K562 (cell line): ENCODE results near the gene ZNF816.

Experiments
- CREB1 ChIP-seq, 2 experiments: sonication (generic) in 1 of 2; formaldehyde crosslinking in 1 of 2; IDR thresholded peaks; 2 replicates each; pipeline versions ENCODE4 v1.6.1 to v1.8.0; 2012 to 2022; ENCODE audit warnings: inconsistent platforms in 1 of 2, mild to moderate bottlenecking in 1 of 2, missing genetic modification reagents in 1 of 2, moderate library complexity in 1 of 2
- LCOR ChIP-seq: sonication (generic); formaldehyde crosslinking; IDR thresholded peaks from 2 replicates; pipeline ENCODE4 v1.8.0; 2022; ENCODE audit warnings: mild to moderate bottlenecking, missing genetic modification reagents
- RAD21 ChIP-seq, 2 experiments: fragments of 250-450 bp in 1 of 2; fragments of 450-650 bp in 1 of 2; sonication (Bioruptor Pico) in 1 of 2; formaldehyde crosslinking in 1 of 2; IDR thresholded peaks in 1 of 2; conservative IDR thresholded peaks in 1 of 2; 2 replicates each; pipeline versions ENCODE4 v1.4.0 to v1.8.0; 2020 to 2022; ENCODE audit warnings: mild to moderate bottlenecking in 2 of 2, moderate library complexity in 1 of 2
- TCF7 ChIP-seq: sonication (generic); IDR thresholded peaks from 2 replicates; pipeline ENCODE4 v1.6.1; 2016; ENCODE audit warnings: antibody characterized with exemption, borderline replicate concordance
- TCF7L2 ChIP-seq: fragments of 150-350 bp; IDR thresholded peaks from 2 replicates; pipeline ENCODE4 v1.6.1; 2016; ENCODE audit warnings: low read depth, mild to moderate bottlenecking, low read length, moderate library complexity
- ZBED1 ChIP-seq: IDR thresholded peaks from 2 replicates; pipeline ENCODE4 v1.6.1; 2014
- ZNF175 ChIP-seq: fragments of 200-800 bp; sonication (Bioruptor generic); IDR thresholded peaks from 2 replicates; pipeline ENCODE4 v1.6.1; 2016; ENCODE audit warnings: low read depth, mild to moderate bottlenecking, missing genetic modification characterization, missing compliant biosample characterization

- TF ChIP-seq ZNF175 (no peak), ZBED1 (no peak), RAD21 (CRISPR knock-in tag; conservative IDR thresholded peaks at IDR 0.05 in 1 of 2, IDR thresholded peaks at IDR 0.05 in 1 of 2) (no peak), TCF7 (no peak), TCF7L2 (no peak), LCOR (CRISPR knock-in tag) (no peak), CREB1 (IDR thresholded peaks at IDR 0.05) (no peak), CREB1 (CRISPR knock-in tag; IDR thresholded peaks at IDR 0.05) (no peak)
Observed at GRCh38 chr19:52959613-52960295, 2.9 kb downstream of the ZNF816 start.
